ENCODE results near the gene HOXC9.

HOXC9 gene

GRCh38 chr12:54000116-54001114 lies at the start of gene HOXC9:
Gene HOXC9, plus strand, starts transcription at chr12:54000161. Its CDS starts 28 bp downstream, at chr12:54000189.
- DNase-seq (ENCODE audit: low read depth), result no peak

- DNase-seq (ENCODE audit: low read depth), result no peak
Observed at GRCh38 chr12:53950437-53950773, 49.6 kb upstream of the HOXC9 start.

DNA sequence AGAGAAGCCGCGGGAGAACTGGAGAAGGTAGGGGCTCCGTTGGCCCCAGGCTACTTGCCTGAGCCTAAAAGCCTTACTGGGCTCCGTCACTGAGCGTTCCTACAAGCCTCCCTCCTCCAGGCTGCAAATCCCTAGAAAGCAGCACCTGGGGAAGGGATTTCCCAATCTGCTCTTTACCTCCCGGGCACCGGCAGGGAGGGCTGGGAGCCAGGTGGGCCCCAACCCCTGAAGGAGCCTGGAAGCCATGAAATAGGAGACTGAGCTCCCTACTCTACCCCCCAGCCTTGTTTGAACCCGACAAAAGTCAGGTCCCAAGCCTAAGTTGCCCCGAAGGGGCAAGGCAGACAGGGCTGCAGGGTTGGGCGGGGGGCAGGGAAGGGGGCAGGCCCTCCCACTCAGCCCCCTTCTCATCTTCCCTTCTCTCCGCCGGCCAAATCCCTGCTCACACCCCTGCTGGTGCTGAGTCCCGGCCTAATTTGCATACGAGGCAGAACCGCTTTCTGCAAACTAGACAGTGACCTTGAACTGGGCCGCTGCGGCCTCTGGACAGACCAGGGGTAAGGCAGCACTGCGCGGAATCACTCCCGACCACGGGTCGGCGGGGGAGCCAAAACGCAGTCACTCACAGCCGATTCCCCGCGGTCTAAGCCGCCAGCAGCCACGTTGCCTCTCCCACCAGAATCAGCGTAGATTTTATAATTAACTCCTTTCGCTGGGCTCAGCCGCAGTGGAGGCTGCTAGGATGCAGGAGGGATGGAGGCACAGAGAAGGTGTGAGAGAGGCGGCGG lies 49.0 kb upstream of the HOXC9 start:
- DNase-seq (ENCODE audit: low read depth), result no peak

- DNase-seq (ENCODE audit: low read depth), result no peak
Observed at GRCh38 chr12:53951577-53952334, 48.2 kb upstream of the HOXC9 start.

- no peak for DNase-seq (ENCODE audit: low read depth)
Observed at GRCh38 chr12:53952335-53952694, 47.6 kb upstream of the HOXC9 start.

- no peak for DNase-seq (ENCODE audit: low read depth)
Observed at GRCh38 chr12:53952871-53953734, 46.9 kb upstream of the HOXC9 start.

GRCh38 chr12:53953831-53954693 lies 45.9 kb upstream of the HOXC9 start:
- no peak for DNase-seq (ENCODE audit: low read depth)

DNA sequence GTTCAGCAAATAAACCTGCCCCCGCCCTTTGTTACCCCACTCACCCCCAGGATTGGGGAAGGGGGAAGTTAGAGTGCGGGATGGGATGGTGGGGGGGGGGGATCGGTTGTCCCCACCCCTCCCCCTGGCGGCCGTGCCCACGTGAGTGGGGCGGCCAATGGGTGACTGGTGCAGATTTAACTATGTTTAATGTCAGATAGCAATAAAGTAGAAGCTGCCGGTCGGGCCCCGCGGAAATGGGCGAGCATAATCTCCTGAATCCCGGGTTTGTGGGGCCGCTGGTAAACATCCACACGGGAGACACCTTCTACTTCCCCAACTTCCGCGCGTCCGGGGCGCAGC lies 45.3 kb upstream of the HOXC9 start, which contains the start of gene HOXC12:
HOXC12 (plus strand) TSS at position 210 of the 342 bp plus-strand sequence; CDS start at position 237, 27 bp downstream.
- DNase-seq (ENCODE audit: low read depth), result no peak

GRCh38 chr12:53955036-53955775 lies 44.8 kb upstream of the HOXC9 start:
- DNase-seq (ENCODE audit: low read depth), result no peak

GRCh38 chr12:53955776-53956250 lies 44.1 kb upstream of the HOXC9 start:
- DNase-seq (ENCODE audit: low read depth), result no peak

GRCh38 chr12:53956251-53956887 lies 43.6 kb upstream of the HOXC9 start:
- no peak for DNase-seq (ENCODE audit: low read depth)

GRCh38 chr12:53956914-53957536 lies 42.9 kb upstream of the HOXC9 start:
- no peak for DNase-seq (ENCODE audit: low read depth)

DNA sequence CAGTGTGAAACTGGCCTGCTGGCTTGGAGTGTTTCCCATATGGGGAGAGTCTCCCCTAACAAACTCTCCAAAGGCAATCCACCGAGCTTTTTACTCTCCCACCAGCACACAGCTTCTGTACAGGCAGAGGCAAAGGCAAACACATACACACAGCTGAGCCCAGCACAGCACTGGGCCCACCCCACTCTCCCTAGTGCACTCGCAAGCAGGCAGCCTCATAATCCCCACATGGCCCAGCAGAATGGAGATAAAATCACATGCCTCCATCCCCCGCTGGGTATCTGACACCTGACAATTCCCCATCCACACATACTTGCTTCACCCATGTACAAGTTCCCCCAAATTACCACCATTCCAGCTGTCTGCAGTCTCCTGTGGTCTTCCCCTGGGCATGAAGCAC lies 41.8 kb upstream of the HOXC9 start:
- DNase-seq (ENCODE audit: low read depth), result no peak

DNA sequence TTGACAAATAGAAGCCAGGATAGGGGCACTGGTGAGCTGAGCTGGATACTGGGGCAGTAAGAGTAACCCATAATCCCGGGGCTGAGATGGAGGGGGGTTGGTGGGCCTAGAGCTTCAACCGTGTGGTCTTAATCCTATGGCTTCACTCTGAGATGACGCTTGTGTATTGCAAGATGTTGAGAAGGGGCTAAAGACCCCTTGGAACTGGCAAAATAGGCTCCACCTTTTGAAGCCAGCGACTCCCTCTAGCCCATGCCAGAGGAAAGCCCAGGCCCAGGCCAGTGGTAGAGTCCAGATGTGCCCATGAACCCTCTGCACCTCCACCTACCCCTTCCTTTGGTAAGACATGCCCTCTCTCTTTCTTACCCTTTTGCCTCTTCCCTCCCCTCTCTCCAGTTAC lies 40.6 kb upstream of the HOXC9 start:
- no peak for DNase-seq (ENCODE audit: low read depth)

DNA sequence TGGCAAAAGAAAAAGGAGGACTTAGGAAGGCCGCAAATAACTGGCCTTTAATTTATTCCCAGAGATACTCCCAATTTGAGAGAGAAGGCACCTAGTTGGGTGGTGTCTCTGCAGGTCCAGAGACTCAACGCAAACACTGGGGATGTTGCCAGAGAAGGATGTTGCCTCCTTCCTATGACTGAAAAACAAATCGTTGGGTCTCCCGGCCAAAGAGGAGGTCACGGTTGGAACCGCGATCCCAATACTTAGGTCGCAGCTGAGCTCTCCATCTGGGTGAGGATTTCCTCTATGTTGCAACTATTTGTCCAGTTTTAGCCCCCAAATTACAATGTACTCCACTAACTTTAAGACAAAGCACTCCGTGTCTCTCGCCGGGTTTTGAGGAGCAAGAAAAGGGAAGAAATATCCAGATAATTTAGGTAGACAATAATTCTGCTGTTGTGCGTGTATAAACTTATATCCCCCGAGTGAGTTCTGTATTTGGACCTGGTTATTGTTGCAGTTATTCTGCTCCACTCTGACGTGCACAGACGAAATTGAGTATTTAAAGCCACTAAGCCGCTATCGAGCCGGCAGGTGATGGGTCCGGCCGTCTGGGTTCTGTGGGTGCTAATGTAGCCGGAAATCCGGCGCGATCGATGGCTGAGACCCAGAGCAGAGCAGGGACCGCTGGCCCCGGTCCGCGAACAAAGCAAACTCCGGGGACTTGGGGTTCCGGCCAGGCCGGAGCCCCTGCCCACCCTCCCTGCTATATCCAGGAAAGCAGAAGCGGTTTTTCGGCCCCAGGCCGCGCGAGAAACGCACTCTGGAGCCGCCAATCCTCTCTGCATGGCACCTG lies 39.6 kb upstream of the HOXC9 start:
- DNase-seq (ENCODE audit: low read depth), result no peak

DNA sequence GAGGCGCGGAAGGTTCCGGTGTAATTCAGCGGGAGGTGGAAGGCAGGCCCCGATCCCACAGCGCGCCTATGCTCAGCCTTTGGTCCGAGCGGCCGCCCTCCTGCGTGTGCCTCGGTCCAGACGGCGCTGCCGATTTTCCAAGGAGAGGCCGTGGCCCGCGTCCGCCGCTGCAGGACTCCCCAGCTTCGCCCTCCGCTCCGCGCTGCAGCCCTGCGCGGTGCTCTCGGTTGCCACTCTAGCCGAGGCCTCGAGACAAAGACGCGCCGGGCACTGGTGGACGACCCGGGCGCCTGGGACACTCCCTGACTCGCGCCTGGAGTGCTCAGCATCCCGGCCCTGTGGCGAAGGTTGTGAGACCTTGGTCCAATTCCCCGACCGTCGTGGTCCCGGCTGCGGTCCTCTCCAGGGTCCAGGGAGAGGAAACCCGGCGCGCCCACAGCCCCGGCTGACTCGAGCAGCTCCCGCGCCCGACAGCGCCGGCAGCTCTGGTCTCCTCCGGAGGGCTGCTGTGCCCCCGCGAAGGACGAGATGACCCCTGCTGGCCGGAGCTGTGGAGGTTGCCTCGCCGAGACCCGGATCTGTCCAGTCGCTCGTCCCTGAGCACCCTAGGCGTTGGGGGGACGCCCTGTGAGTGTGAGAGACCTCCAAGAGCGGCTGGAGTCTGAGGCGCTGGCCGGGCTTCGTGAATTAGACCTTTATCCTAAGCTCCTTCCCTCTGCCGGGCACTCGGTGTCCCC lies 38.8 kb upstream of the HOXC9 start:
- no peak for DNase-seq (ENCODE audit: low read depth)

GRCh38 chr12:53963005-53963404 lies 37.0 kb upstream of the HOXC9 start:
- no peak for DNase-seq (ENCODE audit: low read depth)

All from stromal cell of bone marrow (primary cell).